GM23338 (cell line): ENCODE measurements around the gene KCNMB1. TPM values are rescaled to one million over a fixed set of nuclear protein-coding genes. Genes with fewer than 3 reads are reported as not detected.

Source experiments
- ATAC-seq: fragments of 200-7000 bp; cut with Tn5 transposase; 3 replicates; pipeline ENCODE4 v1.9.1; 2020
- DNase-seq: peaks from one replicate; pipeline ENCODE4 v3.0.0-alpha.2; 2015; ENCODE audit warnings: low spot score
- H2AFZ ChIP-seq: fragments of 200-600 bp; sonication (generic); 2 replicates; pipeline ENCODE4 v1.8.0; 2016; ENCODE audit warnings: antibody characterized with exemption, mild to moderate bottlenecking, moderate library complexity
- H3F3A ChIP-seq: fragments of 200-600 bp; sonication (generic); replicated peaks from 2 replicates; pipeline ENCODE4 v1.8.0; 2017; ENCODE audit warnings: antibody characterized with exemption, mixed run types, low read depth
- H3K27ac ChIP-seq: fragments of 200-600 bp; sonication (generic); 2 replicates; pipeline ENCODE4 v1.6.1; 2016; ENCODE audit warnings: low read depth
- H3K27me3 ChIP-seq: fragments of 200-600 bp; sonication (generic); 2 replicates; pipeline ENCODE4 v1.8.0; 2016; ENCODE audit warnings: mild to moderate bottlenecking, mixed run types, moderate library complexity; ENCODE audit not compliant: insufficient read depth
- H3K36me3 ChIP-seq: fragments of 200-600 bp; sonication (generic); 2 replicates; pipeline ENCODE4 v1.8.0; 2016; ENCODE audit warnings: mild to moderate bottlenecking; ENCODE audit not compliant: insufficient read depth
- H3K4me1 ChIP-seq: fragments of 200-600 bp; sonication (generic); 2 replicates; pipeline ENCODE4 v1.8.0; 2016; ENCODE audit warnings: mild to moderate bottlenecking, moderate library complexity; ENCODE audit not compliant: insufficient read depth
- H3K4me2 ChIP-seq: fragments of 200-600 bp; sonication (generic); 2 replicates; pipeline ENCODE4 v1.7.1; 2017; ENCODE audit warnings: mixed run types
- H3K4me3 ChIP-seq: fragments of 200-600 bp; sonication (generic); 2 replicates; pipeline ENCODE4 v1.6.1; 2016; ENCODE audit warnings: mixed run types
- H3K79me2 ChIP-seq: fragments of 200-600 bp; sonication (generic); replicated peaks from 2 replicates; pipeline ENCODE4 v1.8.0; 2017; ENCODE audit warnings: mild to moderate bottlenecking; ENCODE audit not compliant: insufficient read depth
- H3K9me2 ChIP-seq: fragments of 200-600 bp; sonication (generic); 2 replicates; pipeline ENCODE4 v1.8.0; 2017; ENCODE audit not compliant: insufficient read depth
- H4K20me1 ChIP-seq: fragments of 200-600 bp; sonication (generic); replicated peaks from 2 replicates; pipeline ENCODE4 v1.8.0; 2017; ENCODE audit warnings: mild to moderate bottlenecking; ENCODE audit not compliant: insufficient read depth
- H3K27ac Mint-ChIP-seq: 2 replicates; pipeline ENCODE4 v1.8.0; 2020; ENCODE audit warnings: inconsistent platforms, mild to moderate bottlenecking, moderate library complexity, mixed read lengths
- H3K27me3 Mint-ChIP-seq: 3 replicates; pipeline ENCODE4 v1.8.0; 2022; ENCODE audit warnings: low read depth, mild to moderate bottlenecking, moderate library complexity, mixed read lengths, inconsistent platforms; ENCODE audit not compliant: insufficient read depth, poor library complexity
- H3K36me3 Mint-ChIP-seq: 3 replicates; pipeline ENCODE4 v1.8.0; 2021; ENCODE audit warnings: low read depth, mild to moderate bottlenecking, inconsistent platforms, moderate library complexity, mixed read lengths
- H3K4me1 Mint-ChIP-seq: 3 replicates; pipeline ENCODE4 v1.8.0; 2020; ENCODE audit warnings: mild to moderate bottlenecking, inconsistent platforms, mixed read lengths
- H3K4me3 Mint-ChIP-seq: 3 replicates; pipeline ENCODE4 v1.8.0; 2021; ENCODE audit warnings: moderate library complexity, mild to moderate bottlenecking, inconsistent platforms, mixed read lengths
- H3K9me3 Mint-ChIP-seq: 3 replicates; pipeline ENCODE4 v1.8.0; 2020; ENCODE audit warnings: moderate library complexity, mild to moderate bottlenecking, inconsistent platforms, mixed read lengths
- CREB1 ChIP-seq: fragments of 250-450 bp; sonication (Bioruptor Pico); IDR thresholded peaks from 2 replicates; pipeline ENCODE4 v1.5.0; 2020; ENCODE audit warnings: low read depth, mild to moderate bottlenecking, moderate library complexity
- EZH2phosphoT487 ChIP-seq: fragments of 200-600 bp; sonication (generic); IDR thresholded peaks from one replicate; pipeline ENCODE4 v1.8.1; 2018; ENCODE audit warnings: antibody characterized with exemption; ENCODE audit not compliant: unreplicated experiment
- JUNB ChIP-seq: IDR thresholded peaks from one replicate; pipeline ENCODE4 v1.6.1; 2016; ENCODE audit warnings: antibody characterized with exemption; ENCODE audit not compliant: unreplicated experiment
- NANOG ChIP-seq: IDR thresholded peaks from 2 replicates; pipeline ENCODE4 v1.6.1; 2016; ENCODE audit warnings: antibody characterized with exemption, borderline replicate concordance
- POLR2AphosphoS5 ChIP-seq: IDR thresholded peaks from 2 replicates; pipeline ENCODE4 v1.6.1; 2016; ENCODE audit warnings: antibody characterized with exemption, low read depth
- REST ChIP-seq: IDR thresholded peaks from one replicate; pipeline ENCODE4 v1.6.1; 2018; ENCODE audit warnings: antibody characterized with exemption; ENCODE audit not compliant: unreplicated experiment
- STAT1 ChIP-seq: IDR thresholded peaks from one replicate; pipeline ENCODE4 v1.6.1; 2016; ENCODE audit warnings: antibody characterized with exemption; ENCODE audit not compliant: unreplicated experiment
- ZNF114 ChIP-seq: fragments of 250-450 bp; sonication (Bioruptor Pico); IDR thresholded peaks from 2 replicates; pipeline ENCODE4 v1.5.0; 2020; ENCODE audit warnings: mild to moderate bottlenecking, moderate library complexity
- ZNF462 ChIP-seq: fragments of 250-450 bp; sonication (Bioruptor Pico); IDR thresholded peaks from 2 replicates; pipeline ENCODE4 v1.5.0; 2020; ENCODE audit warnings: mild to moderate bottlenecking, moderate library complexity
- polyA plus RNA-seq: library from polyadenylated mRNA; unstranded; fragments of >200 nt; fragmentation: Nextera tagmentation; extraction: Ambion mirVana; gene quantifications from 2 replicates; pipeline ENCODE4 v1.2.1, GENCODE V29; 2016
- total RNA-seq: library from RNA; depleted of rRNA; stranded (reverse); fragments of >200 nt; shearing (Covaris generic); gene quantifications from 2 replicates; pipeline ENCODE4 v1.2.3, GENCODE V29; 2014
- TF ChIP-seq, protein P1 (sequence below): IDR thresholded peaks from 2 replicates; pipeline ENCODE4 v1.6.1; 2016; ENCODE audit warnings: antibody characterized with exemption

KCNMB1 gene
- total and polyA plus RNA-seq, 2 experiments from 2014 or later, result 0.17 to 0.19 TPM

- ATAC-seq (no peak), DNase-seq (no peak)
- H3K9me3 Mint-ChIP-seq, result peaks cover 6% of the 10 kb centered on the region; the same call in 2 of the 3 replicates
- peaks cover 19% of the 10 kb centered on the region for H3K4me1 Mint-ChIP-seq
- peaks cover 5% of the 10 kb centered on the region for H3K27me3 Mint-ChIP-seq
- Histone ChIP-seq H3F3A (no peaks in the 10 kb centered on the region), H3K27me3 (no peaks in the 10 kb centered on the region), H3K4me2 (no peak overlapping the region), H3K27ac (no peak overlapping the region), H2AFZ (no peak overlapping the region), H3K4me1 (peaks cover 15% of the 10 kb centered on the region), H3K4me3 (no peak overlapping the region), H3K79me2 (no peaks in the 10 kb centered on the region), H3K36me3 (0 out of 2 replicates have a peak, but pooled peaks cover 6% of the 10 kb centered on the region), H3K9me2 (no peaks in the 10 kb centered on the region), H4K20me1 (no peaks in the 10 kb centered on the region)
- TF ChIP-seq JUNB (no peak), POLR2AphosphoS5 (no peak), STAT1 (no peak)
- TF ChIP-seq, protein P1, sequence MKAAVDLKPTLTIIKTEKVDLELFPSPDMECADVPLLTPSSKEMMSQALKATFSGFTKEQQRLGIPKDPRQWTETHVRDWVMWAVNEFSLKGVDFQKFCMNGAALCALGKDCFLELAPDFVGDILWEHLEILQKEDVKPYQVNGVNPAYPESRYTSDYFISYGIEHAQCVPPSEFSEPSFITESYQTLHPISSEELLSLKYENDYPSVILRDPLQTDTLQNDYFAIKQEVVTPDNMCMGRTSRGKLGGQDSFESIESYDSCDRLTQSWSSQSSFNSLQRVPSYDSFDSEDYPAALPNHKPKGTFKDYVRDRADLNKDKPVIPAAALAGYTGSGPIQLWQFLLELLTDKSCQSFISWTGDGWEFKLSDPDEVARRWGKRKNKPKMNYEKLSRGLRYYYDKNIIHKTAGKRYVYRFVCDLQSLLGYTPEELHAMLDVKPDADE, result no peak
- H3K4me3 Mint-ChIP-seq, result no peak overlapping the region
- no peak overlapping the region for H3K27ac Mint-ChIP-seq
- peaks cover 2% of the 10 kb centered on the region; the same call in 1 of the 3 replicates for H3K36me3 Mint-ChIP-seq
Measured at GRCh38 chr5:170432669-170433068, 43.5 kb upstream of the KCNMB1 start.

DNA sequence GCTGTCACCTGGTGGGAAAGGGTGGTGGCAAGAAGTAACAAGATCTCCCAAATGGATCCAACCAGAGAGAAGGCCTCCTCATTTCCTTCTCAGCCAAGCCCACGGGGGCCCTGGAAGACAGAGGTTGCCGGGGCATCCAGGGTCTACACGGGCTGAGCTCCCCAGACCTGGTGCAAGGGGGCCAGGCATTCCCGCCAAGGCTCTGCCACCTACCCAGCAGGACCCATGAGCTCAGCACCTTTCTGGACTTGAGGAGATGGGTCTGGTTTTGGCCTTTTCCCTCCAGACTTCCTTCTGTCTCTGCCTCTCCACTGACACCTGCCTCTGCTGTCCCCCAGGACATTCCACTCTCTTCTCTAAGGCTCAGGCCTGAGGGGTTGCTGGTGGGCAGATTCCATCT is 42.4 kb upstream of the KCNMB1 start:
- Histone ChIP-seq H3K4me2 (no peak overlapping the region), H4K20me1 (no peaks in the 10 kb centered on the region), H3F3A (no peaks in the 10 kb centered on the region), H3K27ac (no peak overlapping the region), H3K36me3 (0 out of 2 replicates have a peak, but pooled peaks cover 6% of the 10 kb centered on the region), H3K9me2 (no peaks in the 10 kb centered on the region), H3K4me1 (peaks cover 15% of the 10 kb centered on the region), H3K79me2 (no peaks in the 10 kb centered on the region), H3K27me3 (no peaks in the 10 kb centered on the region), H3K4me3 (no peak overlapping the region), H2AFZ (no peak overlapping the region)
- Mint-ChIP-seq H3K4me1 (peaks cover 21% of the 10 kb centered on the region), H3K9me3 (peaks cover 6% of the 10 kb centered on the region; the same call in 2 of the 3 replicates), H3K36me3 (0 out of 3 replicates have a peak, but pooled peaks cover 2% of the 10 kb centered on the region), H3K27ac (no peak overlapping the region), H3K4me3 (no peak overlapping the region), H3K27me3 (peaks cover 9% of the 10 kb centered on the region)
- ATAC-seq (no peak), DNase-seq (no peak)
- no peak for TF ChIP-seq JUNB
- TF ChIP-seq NANOG, result no peak
- TF ChIP-seq, protein P1, result no peak
- no peak for TF ChIP-seq ZNF462 (CRISPR knock-in tag)
- no peak for TF ChIP-seq CREB1 (CRISPR knock-in tag)
- TF ChIP-seq EZH2phosphoT487, result no peak
- TF ChIP-seq REST, result no peak
- TF ChIP-seq ZNF114 (CRISPR knock-in tag), result no peak
- no peak for TF ChIP-seq POLR2AphosphoS5
